GM19239 (cell line): Measurements from ENCODE around the gene STRN4.
"Not testable (repeated sequence)": the region's sequence is repeated elsewhere in the genome, so short reads cannot be mapped to it uniquely, and the experiment has no call there.

Experiments
- DNase-seq: peaks from one replicate; pipeline ENCODE4 v3.0.0; 2011; ENCODE audit warnings: low spot score; ENCODE audit not compliant: insufficient read length
- FAIRE-seq: peaks from 2 replicates; lab custom pipeline; 2011; peaks lifted over from hg19 to GRCh38; lab: Jason Lieb, UNC

The STRN4 gene

DNA sequence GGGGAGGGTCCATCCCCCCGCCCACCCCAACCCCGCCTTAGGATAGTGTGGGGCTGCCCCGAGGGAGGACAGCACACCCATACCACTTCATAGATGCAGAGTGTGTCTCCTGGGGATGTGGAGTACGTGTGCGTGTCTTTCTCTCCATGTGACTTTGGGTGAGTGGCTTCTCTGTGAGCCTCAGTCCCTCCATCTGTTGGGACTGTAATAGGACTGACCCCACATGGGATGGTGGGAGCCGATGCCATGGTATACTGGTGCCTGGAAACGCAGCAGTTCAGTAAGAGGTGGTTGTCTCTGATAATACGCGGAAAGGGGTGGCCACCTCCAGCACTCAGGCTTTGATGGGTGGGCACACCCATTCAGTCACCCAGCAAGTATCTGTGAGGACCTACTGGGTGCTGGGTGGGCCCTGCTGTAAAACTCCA, 28.5 kb downstream of the STRN4 start:
- no peak for DNase-seq
- FAIRE-seq = peak; percentile 26

DNA sequence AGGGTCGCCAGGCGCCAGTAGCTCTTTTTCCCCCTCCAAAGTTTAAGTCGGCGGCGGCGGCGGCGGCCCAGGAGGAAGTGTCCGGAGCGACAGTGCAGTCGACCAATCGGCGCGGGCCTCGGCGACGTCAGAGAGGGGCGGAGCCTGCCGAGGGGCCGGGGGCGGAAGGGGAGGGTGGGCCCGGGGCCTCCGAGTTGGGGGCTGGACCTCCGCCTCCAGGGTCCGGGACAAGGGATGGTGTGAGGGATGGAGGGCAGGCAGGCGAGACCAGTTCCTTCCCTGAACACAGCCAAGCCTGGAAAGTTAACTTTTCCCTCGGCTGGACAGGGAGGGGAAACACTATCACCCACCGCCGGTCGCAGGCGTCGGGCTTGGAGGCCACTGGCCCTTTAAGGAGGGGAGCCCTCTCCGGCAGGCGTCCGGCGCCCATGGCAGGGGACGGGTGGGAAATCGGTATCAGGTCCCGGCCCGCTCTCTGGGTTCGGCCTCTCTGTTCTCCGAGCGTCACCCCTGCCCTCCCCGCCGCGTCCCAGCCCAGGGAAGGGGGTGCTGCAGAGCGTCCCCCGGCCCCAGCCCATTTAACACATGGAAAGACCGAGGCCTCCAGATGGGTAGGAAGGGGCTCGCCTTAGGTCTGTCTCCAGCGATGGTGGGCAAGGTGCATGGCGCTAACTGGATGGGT, 29.1 kb downstream of the STRN4 start, which contains the start of gene PRKD2:
TSS of gene PRKD2 (minus strand) at position 81 of the 682 bp plus-strand sequence. CDS start 744 bp downstream, outside the sequence.
- DNase-seq (peak; percentile 73), FAIRE-seq (peak; percentile 56)

DNA sequence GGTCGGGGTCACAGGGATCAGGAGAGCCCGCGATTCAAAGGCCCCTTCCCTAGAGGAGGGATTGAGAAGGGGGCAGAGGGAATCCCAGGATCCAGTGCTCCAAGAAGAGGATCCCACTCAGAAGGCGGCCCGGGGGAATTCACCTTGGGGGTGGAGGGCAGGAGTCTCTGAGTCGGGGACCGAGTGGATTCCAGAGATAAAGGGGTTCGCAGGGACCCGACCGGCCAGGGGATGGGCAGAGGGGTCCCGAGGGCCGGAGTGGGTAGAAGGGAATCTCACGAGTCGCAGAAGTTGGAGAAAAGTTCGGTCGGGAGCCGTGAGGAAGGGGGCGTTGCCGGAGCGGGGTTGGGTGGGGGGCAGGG, 29.6 kb downstream of the STRN4 start:
- no peak for DNase-seq
- peak; percentile 53 for FAIRE-seq

DNA sequence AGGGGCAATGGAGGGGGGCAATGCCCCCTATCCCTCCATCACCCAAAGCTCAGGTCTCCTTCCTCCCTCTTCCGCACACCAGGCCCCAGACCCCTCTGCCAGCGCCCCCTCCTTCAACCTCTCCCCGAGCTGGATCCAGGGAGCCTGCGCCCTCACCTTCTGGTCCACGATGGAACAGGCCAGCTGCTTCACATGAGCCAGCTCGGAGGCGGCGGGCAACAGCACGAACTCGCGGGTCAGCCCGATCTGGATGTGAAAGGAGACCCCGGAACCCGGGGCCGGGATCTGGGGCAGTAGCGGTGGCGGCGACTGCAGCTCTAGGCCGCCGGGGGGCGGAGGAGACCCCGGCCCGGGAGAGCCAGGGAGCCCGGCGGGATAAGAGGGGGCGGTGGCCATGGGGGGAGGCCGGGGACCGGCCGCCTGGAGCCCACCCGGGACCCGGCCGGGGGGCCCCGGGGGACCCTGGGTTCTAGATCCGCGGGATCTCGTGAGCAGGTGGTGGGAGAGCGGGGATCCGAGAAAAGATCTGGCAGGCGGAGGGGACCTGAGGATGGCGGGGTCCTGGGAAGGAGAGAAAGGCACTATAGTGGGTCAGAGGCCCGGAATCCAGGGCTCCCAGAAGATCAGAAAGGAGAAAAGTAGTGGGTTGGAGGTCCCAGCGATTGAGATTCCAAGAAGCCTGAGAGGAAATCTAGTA, 30.1 kb downstream of the STRN4 start:
- no peak for FAIRE-seq
- no peak for DNase-seq

DNA sequence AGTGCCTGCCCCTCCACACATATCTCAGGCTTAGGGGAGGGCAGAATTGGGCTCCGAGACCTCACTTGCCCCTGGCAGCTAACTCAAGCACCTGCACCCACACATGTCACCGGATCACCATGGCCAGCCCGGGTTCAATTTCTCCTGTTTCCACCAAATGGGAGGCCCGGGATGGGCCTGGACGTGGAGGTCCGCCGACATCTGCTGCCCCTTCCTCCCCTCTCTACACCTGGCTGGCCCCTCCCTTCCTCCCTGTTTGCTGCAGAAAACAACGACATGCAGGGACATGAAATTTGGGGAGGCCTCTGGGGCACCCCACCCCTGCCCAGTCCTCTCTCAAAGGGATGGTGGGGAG, 30.7 kb downstream of the STRN4 start:
- DNase-seq (no peak), FAIRE-seq (peak; percentile 14)

DNA sequence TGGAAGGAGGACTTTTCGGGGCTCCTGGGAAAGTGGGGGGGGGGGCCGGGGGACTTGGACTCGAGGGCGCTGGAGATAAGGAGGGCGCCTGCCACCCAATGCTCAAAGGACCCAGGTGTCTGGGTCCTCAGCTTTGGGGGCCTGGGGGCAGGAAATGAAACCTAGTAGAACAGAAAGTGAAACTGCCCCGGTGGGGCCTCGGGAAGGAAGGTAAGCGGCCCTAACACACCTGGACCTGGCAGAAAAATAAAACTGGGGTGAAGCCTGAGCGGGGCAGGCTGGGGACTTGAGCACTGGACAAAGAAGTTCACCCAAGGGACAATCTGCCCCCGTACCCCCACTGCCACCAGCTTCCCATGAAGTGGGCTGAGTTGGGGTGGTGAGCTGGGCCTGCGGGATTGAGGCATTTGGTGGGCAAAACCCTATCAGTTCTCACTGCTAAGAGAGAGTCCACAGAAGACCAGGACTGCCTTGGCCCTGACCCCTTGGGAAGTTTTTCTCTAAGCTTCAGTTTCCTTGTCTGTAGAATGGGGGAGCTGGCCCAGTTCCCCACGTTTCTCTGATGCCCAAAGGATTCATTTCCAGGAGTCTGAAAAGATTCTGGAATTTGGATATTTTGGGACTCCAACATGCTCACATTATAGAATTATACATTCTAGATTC, 31.7 kb downstream of the STRN4 start:
- DNase-seq (peak; percentile 79), FAIRE-seq (peak; percentile 77)

DNA sequence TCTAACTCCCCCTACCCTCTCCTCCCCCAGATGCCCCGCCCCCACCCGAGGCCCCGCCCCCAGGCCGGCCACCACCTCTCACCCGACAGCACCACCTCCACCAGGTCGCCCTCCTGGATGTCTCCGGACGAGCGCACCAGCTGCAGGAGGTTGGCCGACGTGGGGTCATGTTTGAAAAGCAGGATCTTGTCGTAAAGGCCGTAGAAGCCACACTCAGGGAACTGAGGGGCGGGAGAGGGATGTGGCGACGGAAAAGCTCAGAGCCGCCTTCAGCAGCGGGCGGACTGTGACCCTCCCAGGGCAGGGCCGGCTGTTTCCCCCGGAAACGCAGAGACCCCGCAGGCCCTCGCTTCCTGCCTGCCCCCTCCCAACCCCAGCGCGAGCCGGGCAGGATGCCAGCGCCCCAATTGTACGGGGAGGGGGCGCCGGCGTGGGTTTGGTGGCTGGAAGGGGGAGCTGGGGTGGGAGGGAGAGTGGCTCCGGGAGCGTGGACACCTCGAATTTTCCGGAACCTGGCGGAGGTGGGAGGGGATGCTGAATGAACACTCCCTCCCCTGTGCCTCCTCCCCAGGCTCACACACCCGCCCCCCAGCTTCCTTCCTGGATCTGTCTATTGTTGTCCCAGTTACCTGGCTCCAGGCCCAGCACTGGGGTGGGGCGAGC, 32.3 kb downstream of the STRN4 start:
- FAIRE-seq = peak; percentile 57
- DNase-seq = peak; percentile 72

DNA sequence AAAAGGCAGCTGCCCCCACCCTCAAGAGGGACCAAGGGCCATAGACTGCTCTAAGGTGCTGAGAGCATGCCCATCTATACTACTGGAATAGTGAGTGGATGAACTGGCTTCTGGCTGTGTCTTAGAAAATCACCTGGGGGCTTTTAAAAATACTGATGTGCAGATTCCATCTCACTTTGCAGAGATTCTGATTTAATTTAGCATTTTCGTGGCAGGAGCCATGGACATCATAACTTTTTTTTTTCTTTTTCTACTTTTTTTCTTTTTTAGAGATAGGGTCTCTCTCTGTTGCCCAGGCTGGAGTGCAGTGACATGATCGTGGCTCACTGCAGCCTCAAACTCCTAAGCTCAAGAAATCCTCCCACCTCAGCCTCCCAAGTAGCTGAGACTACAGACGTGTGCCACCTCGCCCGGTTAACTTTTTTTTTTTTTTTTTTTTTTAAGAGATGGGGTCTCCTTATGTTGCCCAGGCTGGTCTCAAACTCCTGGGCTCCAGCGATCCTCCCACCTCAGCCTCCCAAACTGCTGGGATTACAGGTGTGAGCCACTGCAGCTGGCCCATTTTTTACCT, 33.4 kb downstream of the STRN4 start:
- DNase-seq, FAIRE-seq: not testable (repeated sequence)

DNA sequence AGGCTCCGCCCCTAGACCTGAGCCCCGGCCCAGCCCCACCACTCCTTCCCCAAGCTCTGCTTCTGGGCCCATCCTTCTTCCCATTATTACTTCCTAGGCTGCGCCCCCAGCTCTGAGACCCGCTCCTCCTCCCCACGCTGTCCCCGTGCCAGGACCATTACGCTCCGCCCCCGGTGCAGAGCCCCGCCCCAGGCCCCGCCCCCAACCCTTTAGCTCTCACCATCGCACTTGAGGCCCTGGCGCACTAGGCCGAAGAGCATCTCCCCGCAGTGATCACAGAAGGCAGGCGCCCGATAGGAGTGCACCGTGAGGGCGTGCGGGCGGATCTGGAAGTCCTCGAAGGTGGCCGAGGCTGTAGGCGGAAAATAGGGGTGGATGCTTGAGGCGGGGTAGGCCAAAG, 35.6 kb downstream of the STRN4 start:
- DNase-seq = no peak
- FAIRE-seq = no peak

DNA sequence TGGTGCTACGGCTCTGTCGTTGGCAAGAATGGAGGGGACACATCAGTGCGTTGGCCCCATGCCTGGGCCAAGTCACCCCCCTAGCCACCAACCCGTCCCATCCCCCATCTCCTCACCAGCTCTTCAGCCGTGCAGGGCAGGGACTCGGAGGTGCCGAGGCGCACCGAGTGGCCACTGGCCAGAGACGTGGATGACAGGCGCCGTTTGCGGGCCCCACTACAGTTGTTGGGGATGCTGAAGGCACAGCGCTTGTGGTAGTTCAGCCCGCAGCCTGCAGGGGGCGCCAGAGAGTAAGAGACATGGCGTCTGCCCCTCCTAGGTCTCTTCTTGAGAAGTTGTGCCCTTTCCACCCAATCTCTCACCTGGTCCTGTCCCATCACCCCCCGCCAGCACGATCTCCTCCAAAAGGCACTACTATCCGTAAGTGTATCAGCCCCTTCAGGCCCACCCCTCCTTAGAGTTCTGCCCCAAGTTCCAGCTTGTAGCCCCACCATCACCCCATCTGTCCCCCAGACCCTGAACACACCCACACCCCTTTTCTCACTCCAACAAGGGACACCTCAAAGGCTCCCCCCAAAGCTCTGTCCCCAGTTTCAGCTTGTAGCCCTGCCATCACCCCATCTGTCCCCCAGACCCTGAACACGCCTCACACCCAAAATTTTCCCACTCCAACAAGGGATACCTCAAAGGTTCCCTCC, 41.7 kb downstream of the STRN4 start:
- DNase-seq (peak; percentile 86), FAIRE-seq (peak; percentile 31)

DNA sequence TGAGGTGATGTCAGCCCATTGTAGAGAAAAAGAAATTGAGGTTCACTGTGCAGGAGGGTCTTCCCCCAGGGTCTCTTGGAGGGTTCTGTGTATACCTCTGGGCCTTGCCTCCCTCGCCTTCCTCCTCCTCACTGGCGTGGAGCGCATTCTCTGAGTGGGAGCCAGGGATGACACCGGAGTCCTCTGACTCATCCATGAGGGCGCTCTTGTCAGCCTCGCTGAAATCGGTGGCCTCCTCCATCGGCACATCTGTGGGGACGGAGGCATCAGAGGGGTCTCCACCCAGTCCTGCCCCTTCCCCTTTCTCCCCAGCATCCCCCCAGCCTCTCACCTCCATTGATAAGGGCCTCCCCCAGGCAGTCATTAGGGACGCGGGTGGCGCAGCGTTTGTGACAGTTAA, 45.5 kb downstream of the STRN4 start:
- DNase-seq (no peak), FAIRE-seq (no peak)

DNA sequence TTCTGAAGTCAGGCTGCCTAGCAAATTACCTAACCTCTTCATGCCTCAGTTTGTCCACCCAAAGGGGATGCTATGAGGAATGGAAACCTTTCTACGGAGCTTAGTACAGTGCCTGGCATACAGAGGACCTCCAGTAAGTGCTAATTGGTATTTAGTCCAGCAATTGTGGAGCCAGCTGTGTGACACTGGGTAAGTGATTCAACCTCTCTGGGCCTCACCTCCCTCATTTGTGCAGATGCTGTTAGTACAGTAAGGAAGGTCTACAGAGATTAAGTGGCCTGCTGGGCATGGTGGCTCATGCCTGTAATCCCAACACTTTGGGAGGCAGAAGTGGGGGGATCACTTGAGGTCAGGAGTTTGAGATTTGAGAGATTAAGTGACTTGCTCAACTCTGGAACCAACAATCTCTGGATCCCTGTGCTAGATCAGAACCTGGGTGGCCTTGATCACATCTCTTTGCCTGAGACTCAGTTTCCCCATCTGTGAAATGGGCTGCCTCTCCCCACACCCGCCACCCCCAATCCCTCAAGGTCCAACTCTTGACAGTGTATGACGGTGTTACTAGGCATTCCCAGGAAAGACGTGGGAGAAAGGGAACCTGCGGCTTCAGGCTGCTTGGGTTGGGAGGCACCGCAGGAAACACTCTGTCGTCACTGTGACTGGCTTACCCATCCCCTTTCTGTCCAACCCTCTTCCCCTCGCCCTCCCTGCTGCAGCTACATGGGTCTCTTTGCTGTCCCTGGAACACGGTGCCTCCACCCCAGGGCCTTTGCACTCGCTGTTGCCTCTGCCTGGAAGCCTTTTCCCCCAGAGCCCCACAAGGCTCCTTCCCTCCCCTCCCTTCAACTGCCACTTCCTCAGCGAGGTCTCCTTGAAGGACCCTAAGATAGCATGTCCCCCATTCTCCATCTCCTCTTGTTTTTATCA, 47.6 kb downstream of the STRN4 start:
- FAIRE-seq (no peak), DNase-seq (no peak)

DNA sequence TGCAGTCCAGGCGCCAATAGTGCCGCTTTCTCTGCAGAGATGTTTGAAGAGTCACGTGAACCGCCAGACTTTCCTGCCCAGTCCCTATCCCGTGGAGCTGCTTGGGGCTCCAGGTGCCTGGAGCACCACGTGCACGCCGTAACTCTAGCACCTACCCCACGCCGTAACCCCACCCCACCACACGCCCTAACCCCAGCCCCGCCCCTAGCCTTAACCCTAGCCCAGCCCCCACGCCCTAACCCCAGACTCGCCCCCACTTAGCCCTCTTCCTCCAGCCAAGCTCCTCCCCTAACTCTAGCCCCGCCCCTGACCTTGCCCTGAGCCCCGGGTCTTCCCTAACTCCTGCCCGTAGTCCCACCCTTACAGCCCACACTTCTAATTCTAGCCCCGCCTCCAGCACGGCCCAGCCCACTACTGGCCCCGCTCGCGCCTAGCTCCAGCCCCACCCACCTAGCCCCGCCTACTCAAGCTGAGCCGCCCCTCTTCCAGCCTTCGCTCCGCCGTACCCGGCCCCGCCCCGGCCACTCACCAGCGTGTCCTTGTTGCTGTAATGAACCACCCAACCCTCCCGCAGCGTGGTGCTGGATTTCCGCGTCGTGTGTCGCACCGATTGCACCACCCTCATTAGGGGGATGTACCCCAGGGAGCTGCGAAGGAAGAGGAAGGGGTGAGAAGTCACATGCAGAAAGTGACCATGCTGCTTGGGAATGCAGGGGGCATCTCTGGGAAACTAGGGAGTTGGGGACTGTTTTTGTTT, 48.9 kb downstream of the STRN4 start:
- DNase-seq (no peak), FAIRE-seq (no peak)

DNA sequence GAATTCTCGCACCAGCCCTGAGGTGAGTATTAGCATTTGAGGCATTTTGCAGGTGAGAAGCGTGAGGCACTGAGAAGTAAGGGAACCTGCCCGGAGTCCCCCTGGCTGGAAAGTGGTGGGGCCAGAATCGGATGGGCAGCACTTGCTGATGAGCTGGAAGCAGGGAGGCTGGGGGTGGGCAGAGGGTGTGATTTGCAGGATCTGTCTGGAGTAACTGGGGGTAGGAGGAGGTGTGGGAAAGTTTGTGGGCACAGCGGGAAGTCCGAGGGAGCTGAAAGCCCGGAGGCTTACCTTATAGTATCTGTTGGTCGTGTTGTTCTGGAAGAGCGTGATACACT, 49.4 kb downstream of the STRN4 start:
- no peak for FAIRE-seq

DNA sequence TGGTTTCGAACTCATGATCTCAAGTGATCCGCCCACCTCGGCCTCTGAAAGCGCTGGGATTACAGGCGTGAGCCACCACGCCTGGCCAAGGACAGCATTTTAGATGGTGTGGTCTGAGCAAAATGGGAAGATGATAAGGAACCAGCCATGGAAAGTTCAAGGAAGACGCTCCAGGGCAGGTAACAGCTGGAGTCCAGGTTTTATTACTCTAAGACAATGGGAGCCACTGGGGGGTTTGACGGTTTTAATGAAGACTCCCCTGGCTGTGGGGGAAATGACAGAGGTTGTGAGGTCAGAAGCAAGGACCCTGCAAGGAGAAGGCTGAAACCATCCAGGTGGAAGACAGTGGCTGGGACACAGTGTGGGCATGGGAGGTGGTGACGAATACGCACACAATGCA, 50.2 kb downstream of the STRN4 start:
- FAIRE-seq = no peak
- no peak for DNase-seq

More for the DNA sequence above, 49.4 kb downstream of the STRN4 start:
- DNase-seq = no peak

DNA sequence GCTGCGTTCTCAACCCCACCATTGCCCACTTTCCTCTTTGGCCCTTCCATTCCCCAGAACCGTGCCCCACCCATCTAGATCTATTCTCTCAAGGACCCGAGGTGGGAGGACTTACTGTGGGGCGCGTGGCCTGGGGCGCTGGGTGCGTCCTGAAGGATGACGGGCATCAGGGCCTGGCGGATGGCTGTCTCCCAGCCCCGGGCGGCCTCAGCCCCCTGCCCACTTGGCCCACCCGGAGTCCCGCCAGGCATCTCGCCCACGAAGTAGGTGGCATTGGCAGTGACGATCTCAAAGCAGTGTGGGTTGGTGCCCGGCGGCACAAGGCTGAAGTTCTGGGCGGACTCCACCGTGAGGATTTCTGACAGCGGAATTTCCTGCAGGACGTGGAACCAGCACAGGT, 52.5 kb downstream of the STRN4 start:
- FAIRE-seq = no peak
- DNase-seq = no peak

DNA sequence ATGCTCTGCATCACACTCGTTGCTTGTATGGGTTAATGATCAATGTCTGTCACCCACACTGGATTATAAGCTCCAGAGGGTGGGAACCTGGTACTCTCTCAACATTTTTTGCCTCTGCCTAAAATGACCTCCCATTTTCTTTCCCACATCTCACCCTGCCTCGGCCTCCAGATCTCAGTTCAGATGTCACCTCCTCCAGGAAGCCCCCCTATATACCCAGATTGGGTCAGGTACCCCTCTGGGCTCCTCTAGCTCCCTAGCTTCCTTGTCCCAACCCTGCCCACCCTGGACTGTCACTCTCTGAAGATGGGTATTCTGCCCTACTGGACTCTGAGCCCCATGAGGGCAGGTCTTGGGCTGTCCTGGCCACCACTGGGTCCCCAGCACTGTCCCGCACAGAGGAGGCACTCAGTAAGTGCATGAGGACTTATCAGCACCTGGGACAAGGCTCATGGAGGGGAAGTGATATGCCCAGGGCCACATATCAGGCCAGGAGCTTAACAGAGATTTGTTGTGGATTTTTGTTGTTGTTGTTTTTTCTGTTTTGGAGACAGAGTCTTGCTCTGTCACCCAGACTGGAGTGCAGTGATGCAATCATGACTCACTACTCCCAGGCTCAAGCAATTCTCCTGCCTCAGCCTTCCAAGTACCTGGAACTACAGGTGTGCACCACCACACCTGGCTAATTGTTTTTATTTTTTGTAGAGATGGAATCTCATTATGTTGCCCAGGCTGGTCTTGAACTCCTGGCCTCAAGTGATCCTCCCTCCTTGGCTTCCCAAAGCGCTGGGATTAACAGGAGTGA, 53.1 kb downstream of the STRN4 start:
- no peak for DNase-seq

DNA sequence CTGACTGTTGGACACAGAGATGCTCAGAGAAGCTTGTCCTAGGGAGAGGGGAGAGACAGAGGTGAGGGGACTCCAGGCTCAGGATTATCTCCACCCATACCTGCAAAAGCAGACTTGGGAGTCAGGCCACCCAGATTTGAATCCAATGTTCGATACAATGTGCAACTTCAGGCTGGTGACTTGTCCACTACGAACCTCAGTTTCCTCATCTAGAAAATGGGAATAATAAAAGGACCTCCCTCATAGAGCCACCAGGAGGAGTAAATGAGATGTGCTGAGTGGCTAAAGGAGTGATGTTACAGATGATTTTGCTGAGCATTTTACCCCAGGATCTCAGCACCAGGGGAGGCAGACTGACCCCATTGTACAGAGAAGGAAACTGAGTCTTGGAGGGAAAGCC, 54.3 kb downstream of the STRN4 start:
- no peak for FAIRE-seq
- DNase-seq = no peak

More for the DNA sequence above, 53.1 kb downstream of the STRN4 start:
- no peak for FAIRE-seq
